ENCODE measurements around the gene NUDT5. TPM values are rescaled to one million over a fixed set of nuclear protein-coding genes. Genes with fewer than 3 reads are reported as not detected.

NUDT5 gene
- 33.9 and 44.2 TPM in 2 replicates for polyA plus RNA-seq
- 22.9 and 32.9 TPM in 2 replicates for polyA minus RNA-seq

GRCh38 chr10:12195603-12196506, at the start of gene NUDT5, which contains the start of gene CDC123:
TSS of gene NUDT5 (minus strand) at chr10:12195891. CDS start at chr10:12186291, 9,600 bp downstream.
TSS of gene CDC123 (plus strand) at chr10:12196188. CDS start at chr10:12196246, 58 bp downstream.
- Histone ChIP-seq H3K27me3 (ENCODE audit: insufficient read depth, low read depth, low read length) (no peaks in the 10 kb centered on the region), H2AFZ (ENCODE audit: low read depth, low read length) (peak within 1 kb of the TSS; percentile 100), H3K27ac (ENCODE audit: low read length) (peak within 1 kb of the TSS; percentile 74), H3K9me3 (ENCODE audit: low read length) (no peaks in the 10 kb centered on the region), H3K9ac (ENCODE audit: low read length) (peak within 1 kb of the TSS; percentile 80), H3K36me3 (ENCODE audit: insufficient read depth, low read length) (no peaks in the 10 kb centered on the region), H4K20me1 (ENCODE audit: insufficient read depth) (no peaks in the 10 kb centered on the region), H3K79me2 (replicated peaks; ENCODE audit: insufficient read depth, low read length) (peaks cover 48% of the 10 kb centered on the region), H3K4me2 (ENCODE audit: low read length) (peak within 1 kb of the TSS; percentile 88), H3F3A (ENCODE audit: insufficient read depth, low read length, poor library complexity, severe bottlenecking) (no peaks in the 10 kb centered on the region), H3K9me2 (ENCODE audit: insufficient read depth, low read length) (no peaks in the 10 kb centered on the region), H3K4me3 (ENCODE audit: low read length) (peak within 1 kb of the TSS; percentile 100)
- peak; percentile 80 for TF ChIP-seq TAF1 (IDR thresholded peaks at IDR 0.05; ENCODE audit: low read depth)
- no peak for TF ChIP-seq SMC3 (conservative IDR thresholded peaks at IDR 0.05; ENCODE audit: poor library complexity)
- TF ChIP-seq MXI1 (conservative IDR thresholded peaks at IDR 0.05; ENCODE audit: poor library complexity, severe bottlenecking), result peak; percentile 95
- TF ChIP-seq CTCF (IDR thresholded peaks at IDR 0.05; ENCODE audit: poor library complexity, severe bottlenecking), result peak; percentile 39
- TF ChIP-seq EZH2 (IDR thresholded peaks at IDR 0.05; ENCODE audit: borderline replicate concordance, insufficient read depth, low read length, poor library complexity, severe bottlenecking), result no peak
- peak; percentile 45 for TF ChIP-seq EP300 (conservative IDR thresholded peaks at IDR 0.05; ENCODE audit: poor library complexity, severe bottlenecking)
- peak; percentile 59 for TF ChIP-seq POLR2AphosphoS5 (IDR thresholded peaks at IDR 0.05)
- TF ChIP-seq REST (IDR thresholded peaks at IDR 0.05; ENCODE audit: borderline replicate concordance), result peak; percentile 43
- peak; percentile 22 for TF ChIP-seq RAD21 (conservative IDR thresholded peaks at IDR 0.05)

- H3K36me3 ChIP-seq (ENCODE audit: insufficient read depth, low read length), result no peaks in the 10 kb centered on the region
- TF ChIP-seq RAD21 (conservative IDR thresholded peaks at IDR 0.05) (no peak), EP300 (conservative IDR thresholded peaks at IDR 0.05; ENCODE audit: poor library complexity, severe bottlenecking) (no peak), CTCF (IDR thresholded peaks at IDR 0.05; ENCODE audit: poor library complexity, severe bottlenecking) (no peak), SMC3 (conservative IDR thresholded peaks at IDR 0.05; ENCODE audit: poor library complexity) (no peak), TAF1 (IDR thresholded peaks at IDR 0.05; ENCODE audit: low read depth) (no peak), EZH2 (IDR thresholded peaks at IDR 0.05; ENCODE audit: borderline replicate concordance, insufficient read depth, low read length, poor library complexity, severe bottlenecking) (no peak), MXI1 (conservative IDR thresholded peaks at IDR 0.05; ENCODE audit: poor library complexity, severe bottlenecking) (no peak), REST (IDR thresholded peaks at IDR 0.05; ENCODE audit: borderline replicate concordance) (no peak), POLR2AphosphoS5 (IDR thresholded peaks at IDR 0.05) (no peak)
- H3K27ac ChIP-seq (ENCODE audit: low read length), result no peak overlapping the region
- H3K4me3 ChIP-seq (ENCODE audit: low read length), result no peak overlapping the region
- no peaks in the 10 kb centered on the region for H3K9me2 ChIP-seq (ENCODE audit: insufficient read depth, low read length)
- no peaks in the 10 kb centered on the region for H3K27me3 ChIP-seq (ENCODE audit: insufficient read depth, low read depth, low read length)
- no peak overlapping the region for H3K9ac ChIP-seq (ENCODE audit: low read length)
- H3K79me2 ChIP-seq (replicated peaks; ENCODE audit: insufficient read depth, low read length), result no peaks in the 10 kb centered on the region
- H3K4me2 ChIP-seq (ENCODE audit: low read length), result no peak overlapping the region
- no peaks in the 10 kb centered on the region for H3K9me3 ChIP-seq (ENCODE audit: low read length)
- H2AFZ ChIP-seq (ENCODE audit: low read depth, low read length), result no peak overlapping the region
- H3F3A ChIP-seq (ENCODE audit: insufficient read depth, low read length, poor library complexity, severe bottlenecking), result no peaks in the 10 kb centered on the region
- no peaks in the 10 kb centered on the region for H4K20me1 ChIP-seq (ENCODE audit: insufficient read depth)
These were observed 48.4 kb upstream of the NUDT5 start for GRCh38 chr10:12243864-12244620.
